Measurements from ENCODE around the gene SUSD2.

GRCh38 chr22:24177045-24177444 lies 4.2 kb upstream of the SUSD2 start:
- no peak for TF ChIP-seq POLR2A (IDR thresholded peaks at IDR 0.05)
- TF ChIP-seq, protein P1, sequence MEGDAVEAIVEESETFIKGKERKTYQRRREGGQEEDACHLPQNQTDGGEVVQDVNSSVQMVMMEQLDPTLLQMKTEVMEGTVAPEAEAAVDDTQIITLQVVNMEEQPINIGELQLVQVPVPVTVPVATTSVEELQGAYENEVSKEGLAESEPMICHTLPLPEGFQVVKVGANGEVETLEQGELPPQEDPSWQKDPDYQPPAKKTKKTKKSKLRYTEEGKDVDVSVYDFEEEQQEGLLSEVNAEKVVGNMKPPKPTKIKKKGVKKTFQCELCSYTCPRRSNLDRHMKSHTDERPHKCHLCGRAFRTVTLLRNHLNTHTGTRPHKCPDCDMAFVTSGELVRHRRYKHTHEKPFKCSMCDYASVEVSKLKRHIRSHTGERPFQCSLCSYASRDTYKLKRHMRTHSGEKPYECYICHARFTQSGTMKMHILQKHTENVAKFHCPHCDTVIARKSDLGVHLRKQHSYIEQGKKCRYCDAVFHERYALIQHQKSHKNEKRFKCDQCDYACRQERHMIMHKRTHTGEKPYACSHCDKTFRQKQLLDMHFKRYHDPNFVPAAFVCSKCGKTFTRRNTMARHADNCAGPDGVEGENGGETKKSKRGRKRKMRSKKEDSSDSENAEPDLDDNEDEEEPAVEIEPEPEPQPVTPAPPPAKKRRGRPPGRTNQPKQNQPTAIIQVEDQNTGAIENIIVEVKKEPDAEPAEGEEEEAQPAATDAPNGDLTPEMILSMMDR (IDR thresholded peaks at IDR 0.05 in 4 of 5, conservative IDR thresholded peaks at IDR 0.05 in 1 of 5), result no peak

Measured in gastrocnemius medialis (tissue), 4 donors.